ENCODE data around the gene MUSTN1.

The MUSTN1 gene

GRCh38 chr3:52792961-52793695 is 41.7 kb downstream of the MUSTN1 start:
- H3K4me3 ChIP-seq (ENCODE audit: extremely low read depth, insufficient read depth, low read length, poor library complexity, severe bottlenecking), result no peak overlapping the region
- H3K9me3 ChIP-seq (ENCODE audit: control insufficient read depth, low read length), result no peaks in the 10 kb centered on the region
- no peaks in the 10 kb centered on the region for H3K4me1 ChIP-seq (ENCODE audit: control insufficient read depth, insufficient read depth, low read length, poor library complexity, severe bottlenecking)
- H3K27ac ChIP-seq (ENCODE audit: low read depth, low read length, severe bottlenecking), result no peak overlapping the region
- WGBS, 2 experiments (ENCODE audit: insufficient coverage in 2 of 2), result 81 to 93% methylated on average over 10 to 16 of the region's 18 CpGs
- no peaks in the 10 kb centered on the region for H3K36me3 ChIP-seq (ENCODE audit: control insufficient read depth, insufficient read depth, low read length)

- no peak overlapping the region for H3K27ac ChIP-seq (ENCODE audit: low read depth, low read length, severe bottlenecking)
- H3K9me3 ChIP-seq (ENCODE audit: control insufficient read depth, low read length), result no peaks in the 10 kb centered on the region
- WGBS, 2 experiments (ENCODE audit: insufficient coverage in 2 of 2), result 71 to 77% methylated on average over 7 of the region's 7 CpGs
- no peaks in the 10 kb centered on the region for H3K4me1 ChIP-seq (ENCODE audit: control insufficient read depth, insufficient read depth, low read length, poor library complexity, severe bottlenecking)
- no peak overlapping the region for H3K4me3 ChIP-seq (ENCODE audit: extremely low read depth, insufficient read depth, low read length, poor library complexity, severe bottlenecking)
- no peaks in the 10 kb centered on the region for H3K36me3 ChIP-seq (ENCODE audit: control insufficient read depth, insufficient read depth, low read length)
Measured at GRCh38 chr3:52792413-52792812, 42.4 kb downstream of the MUSTN1 start.

GRCh38 chr3:52791928-52792327 is 42.9 kb downstream of the MUSTN1 start:
- Histone ChIP-seq H3K27ac (ENCODE audit: low read depth, low read length, severe bottlenecking) (no peak overlapping the region), H3K4me3 (ENCODE audit: extremely low read depth, insufficient read depth, low read length, poor library complexity, severe bottlenecking) (no peak overlapping the region), H3K4me1 (ENCODE audit: control insufficient read depth, insufficient read depth, low read length, poor library complexity, severe bottlenecking) (no peaks in the 10 kb centered on the region), H3K36me3 (ENCODE audit: control insufficient read depth, insufficient read depth, low read length) (no peaks in the 10 kb centered on the region), H3K9me3 (ENCODE audit: control insufficient read depth, low read length) (no peaks in the 10 kb centered on the region)
- WGBS, 2 experiments (ENCODE audit: insufficient coverage in 2 of 2), result 68 to 100% methylated on average over 3 to 4 of the region's 4 CpGs

- H3K4me1 ChIP-seq (ENCODE audit: control insufficient read depth, insufficient read depth, low read length, poor library complexity, severe bottlenecking), result no peaks in the 10 kb centered on the region
- H3K9me3 ChIP-seq (ENCODE audit: control insufficient read depth, low read length), result no peaks in the 10 kb centered on the region
- 87 to 90% methylated on average over 7 to 10 of the region's 12 CpGs for WGBS, 2 experiments (ENCODE audit: insufficient coverage in 2 of 2)
- no peaks in the 10 kb centered on the region for H3K36me3 ChIP-seq (ENCODE audit: control insufficient read depth, insufficient read depth, low read length)
- H3K27ac ChIP-seq (ENCODE audit: low read depth, low read length, severe bottlenecking), result no peak overlapping the region
- H3K4me3 ChIP-seq (ENCODE audit: extremely low read depth, insufficient read depth, low read length, poor library complexity, severe bottlenecking), result no peak overlapping the region
Measured at GRCh38 chr3:52791366-52791765, 43.5 kb downstream of the MUSTN1 start.

- 91 to 94% methylated on average over 9 to 13 of the region's 13 CpGs for WGBS, 2 experiments (ENCODE audit: insufficient coverage in 2 of 2)
- no peaks in the 10 kb centered on the region for H3K9me3 ChIP-seq (ENCODE audit: control insufficient read depth, low read length)
- H3K4me3 ChIP-seq (ENCODE audit: extremely low read depth, insufficient read depth, low read length, poor library complexity, severe bottlenecking), result no peak overlapping the region
- H3K36me3 ChIP-seq (ENCODE audit: control insufficient read depth, insufficient read depth, low read length), result no peaks in the 10 kb centered on the region
- no peak overlapping the region for H3K27ac ChIP-seq (ENCODE audit: low read depth, low read length, severe bottlenecking)
- H3K4me1 ChIP-seq (ENCODE audit: control insufficient read depth, insufficient read depth, low read length, poor library complexity, severe bottlenecking), result no peaks in the 10 kb centered on the region
Measured at GRCh38 chr3:52790741-52791140, 44.1 kb downstream of the MUSTN1 start.

GRCh38 chr3:52790337-52790736 is 44.5 kb downstream of the MUSTN1 start:
- Histone ChIP-seq H3K36me3 (ENCODE audit: control insufficient read depth, insufficient read depth, low read length) (no peaks in the 10 kb centered on the region), H3K4me3 (ENCODE audit: extremely low read depth, insufficient read depth, low read length, poor library complexity, severe bottlenecking) (no peak overlapping the region), H3K9me3 (ENCODE audit: control insufficient read depth, low read length) (no peaks in the 10 kb centered on the region), H3K27ac (ENCODE audit: low read depth, low read length, severe bottlenecking) (no peak overlapping the region), H3K4me1 (ENCODE audit: control insufficient read depth, insufficient read depth, low read length, poor library complexity, severe bottlenecking) (no peaks in the 10 kb centered on the region)
- WGBS, 2 experiments (ENCODE audit: insufficient coverage in 2 of 2), result 82 to 93% methylated on average over 7 of the region's 7 CpGs

- Histone ChIP-seq H3K9me3 (ENCODE audit: control insufficient read depth, low read length) (no peaks in the 10 kb centered on the region), H3K36me3 (ENCODE audit: control insufficient read depth, insufficient read depth, low read length) (no peaks in the 10 kb centered on the region), H3K4me3 (ENCODE audit: extremely low read depth, insufficient read depth, low read length, poor library complexity, severe bottlenecking) (no peak overlapping the region), H3K4me1 (ENCODE audit: control insufficient read depth, insufficient read depth, low read length, poor library complexity, severe bottlenecking) (no peaks in the 10 kb centered on the region), H3K27ac (ENCODE audit: low read depth, low read length, severe bottlenecking) (no peak overlapping the region)
- 92 to 94% methylated on average over 6 of the region's 6 CpGs for WGBS, 2 experiments (ENCODE audit: insufficient coverage in 2 of 2)
Measured at GRCh38 chr3:52789746-52790040, 45.1 kb downstream of the MUSTN1 start.

GRCh38 chr3:52788890-52789745 is 45.7 kb downstream of the MUSTN1 start:
- no peaks in the 10 kb centered on the region for H3K9me3 ChIP-seq (ENCODE audit: control insufficient read depth, low read length)
- WGBS, 2 experiments (ENCODE audit: insufficient coverage in 2 of 2), result 89 to 91% methylated on average over 15 to 16 of the region's 16 CpGs
- no peak overlapping the region for H3K4me3 ChIP-seq (ENCODE audit: extremely low read depth, insufficient read depth, low read length, poor library complexity, severe bottlenecking)
- H3K27ac ChIP-seq (ENCODE audit: low read depth, low read length, severe bottlenecking), result no peak overlapping the region
- no peaks in the 10 kb centered on the region for H3K4me1 ChIP-seq (ENCODE audit: control insufficient read depth, insufficient read depth, low read length, poor library complexity, severe bottlenecking)
- H3K36me3 ChIP-seq (ENCODE audit: control insufficient read depth, insufficient read depth, low read length), result no peaks in the 10 kb centered on the region

GRCh38 chr3:52787672-52788625 is 46.9 kb downstream of the MUSTN1 start:
- WGBS, 2 experiments (ENCODE audit: insufficient coverage in 2 of 2), result 85 to 87% methylated on average over 10 to 13 of the region's 17 CpGs
- no peaks in the 10 kb centered on the region for H3K36me3 ChIP-seq (ENCODE audit: control insufficient read depth, insufficient read depth, low read length)
- no peaks in the 10 kb centered on the region for H3K9me3 ChIP-seq (ENCODE audit: control insufficient read depth, low read length)
- H3K4me3 ChIP-seq (ENCODE audit: extremely low read depth, insufficient read depth, low read length, poor library complexity, severe bottlenecking), result no peak overlapping the region
- H3K4me1 ChIP-seq (ENCODE audit: control insufficient read depth, insufficient read depth, low read length, poor library complexity, severe bottlenecking), result no peaks in the 10 kb centered on the region
- H3K27ac ChIP-seq (ENCODE audit: low read depth, low read length, severe bottlenecking), result no peak overlapping the region

GRCh38 chr3:52787246-52787645 is 47.6 kb downstream of the MUSTN1 start:
- no peak overlapping the region for H3K27ac ChIP-seq (ENCODE audit: low read depth, low read length, severe bottlenecking)
- no peaks in the 10 kb centered on the region for H3K9me3 ChIP-seq (ENCODE audit: control insufficient read depth, low read length)
- no peak overlapping the region for H3K4me3 ChIP-seq (ENCODE audit: extremely low read depth, insufficient read depth, low read length, poor library complexity, severe bottlenecking)
- H3K36me3 ChIP-seq (ENCODE audit: control insufficient read depth, insufficient read depth, low read length), result no peaks in the 10 kb centered on the region
- no peaks in the 10 kb centered on the region for H3K4me1 ChIP-seq (ENCODE audit: control insufficient read depth, insufficient read depth, low read length, poor library complexity, severe bottlenecking)
- WGBS, 2 experiments (ENCODE audit: insufficient coverage in 2 of 2), result 88 to 96% methylated on average over 5 of the region's 11 CpGs
